Measurements from ENCODE around the gene SRP19. TPM values are rescaled to one million over a fixed set of nuclear protein-coding genes. Genes with fewer than 3 reads are reported as not detected.
A peak's percentile ranks its signal among the peaks of the same experiment; 100 is the strongest.
"Not testable (repeated sequence)": the region's sequence is repeated elsewhere in the genome, so short reads cannot be mapped to it uniquely, and the experiment has no call there.

SRP19 gene
- total RNA-seq, 2 experiments from 2014 or later, result 45.6 to 47.0 TPM

DNA sequence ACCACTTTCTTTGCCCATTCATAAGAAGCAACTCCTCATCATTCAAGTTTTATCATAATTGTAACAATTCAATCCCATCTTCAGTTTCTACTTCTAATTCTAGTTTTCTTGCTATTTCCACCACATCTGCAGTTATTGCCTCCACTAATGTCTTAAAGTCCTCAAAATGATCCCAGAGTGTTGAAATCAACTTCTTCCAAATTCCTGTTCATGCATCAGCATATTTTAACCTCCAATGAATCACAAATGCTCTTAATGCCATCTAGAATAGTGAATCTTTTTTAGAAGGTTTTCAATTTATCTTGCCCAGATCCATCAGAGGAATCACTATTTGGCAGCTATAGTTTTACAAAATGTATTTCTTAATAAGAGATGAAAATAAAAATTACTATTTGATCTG lies 3.2 kb upstream of the SRP19 start:
- intact Hi-C loops (cut with micrococcal nuclease), result no loop called here
- ATAC-seq (no peak), DNase-seq (no peak)
- peaks cover 14% of the 10 kb centered on the region for H3K36me3 Mint-ChIP-seq (ENCODE audit: low read depth)
- peaks cover 29% of the 10 kb centered on the region for H3K27me3 Mint-ChIP-seq
- peaks cover 12% of the 10 kb centered on the region for H3K4me1 Mint-ChIP-seq (ENCODE audit: low read depth)
- H3K4me3 Mint-ChIP-seq, result no peak overlapping the region
- ChIA-PET POLR2A (no interaction called here), CTCF (interaction anchor here (3.9 kb wide), 1 partner anchor 9 kb away, joined by 34 read pairs; no protein-coding TSS in a partner anchor)
- TF ChIP-seq CTCF (IDR thresholded peaks at IDR 0.05), result no peak
- peaks cover 4% of the 10 kb centered on the region for H3K9me3 Mint-ChIP-seq
- H3K27ac Mint-ChIP-seq, result no peak overlapping the region

GRCh38 chr5:112860571-112860928 lies 537 bp upstream of the SRP19 start:
- peak overlapping the region; percentile 96 for H3K4me3 Mint-ChIP-seq
- peaks cover 25% of the 10 kb centered on the region for H3K4me1 Mint-ChIP-seq (ENCODE audit: low read depth)
- H3K36me3 Mint-ChIP-seq (ENCODE audit: low read depth), result peaks cover 28% of the 10 kb centered on the region
- not testable (repeated sequence) for ATAC-seq, H3K9me3 Mint-ChIP-seq, DNase-seq
- H3K27ac Mint-ChIP-seq, result peak overlapping the region; percentile 98
- peaks cover 14% of the 10 kb centered on the region for H3K27me3 Mint-ChIP-seq
- ChIA-PET POLR2A (interaction anchor here (0.7 to 2.0 kb wide), 11 partner anchors 9 to 734 kb away, joined by 3 to 10 read pairs (median 4); partner anchors contain the start of genes DCP2 and REEP5), CTCF (interaction anchor here (0.7 to 3.9 kb wide), 9 partner anchors 10 to 136 kb away, joined by 3 to 34 read pairs (median 4); no protein-coding TSS in a partner anchor)
- intact Hi-C loops (cut with micrococcal nuclease), result loop anchor here (5.0 kb wide), 1 partner anchor 62 kb away; the partner anchor contains the start of gene REEP5

DNA sequence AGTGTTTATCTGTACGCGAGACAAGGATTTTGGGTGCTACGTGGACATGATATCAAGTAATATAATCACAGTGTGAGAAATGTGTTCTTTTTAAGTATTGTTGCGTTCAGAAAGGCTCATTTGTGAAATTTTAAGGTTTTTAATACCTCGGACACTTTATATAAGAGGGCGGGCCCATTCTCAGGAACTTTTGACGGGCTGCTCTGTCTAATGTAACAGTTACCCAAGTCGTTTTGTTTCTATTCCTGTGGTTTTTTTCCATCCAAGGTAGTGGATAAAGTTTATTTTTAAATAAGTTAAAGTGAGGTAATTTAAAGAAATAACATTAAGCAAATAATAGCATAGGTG lies 525 bp downstream of the SRP19 start:
- intact Hi-C loops (cut with micrococcal nuclease), result loop anchor here (5.0 kb wide), 1 partner anchor 61 kb away; the partner anchor contains the start of gene REEP5
- POLR2A ChIA-PET, result interaction anchor here (1.4 to 2.0 kb wide), 5 partner anchors 9 to 114 kb away, joined by 3 to 10 read pairs (median 8); partner anchors contain the start of genes DCP2 and REEP5
- no peak for DNase-seq

DNA sequence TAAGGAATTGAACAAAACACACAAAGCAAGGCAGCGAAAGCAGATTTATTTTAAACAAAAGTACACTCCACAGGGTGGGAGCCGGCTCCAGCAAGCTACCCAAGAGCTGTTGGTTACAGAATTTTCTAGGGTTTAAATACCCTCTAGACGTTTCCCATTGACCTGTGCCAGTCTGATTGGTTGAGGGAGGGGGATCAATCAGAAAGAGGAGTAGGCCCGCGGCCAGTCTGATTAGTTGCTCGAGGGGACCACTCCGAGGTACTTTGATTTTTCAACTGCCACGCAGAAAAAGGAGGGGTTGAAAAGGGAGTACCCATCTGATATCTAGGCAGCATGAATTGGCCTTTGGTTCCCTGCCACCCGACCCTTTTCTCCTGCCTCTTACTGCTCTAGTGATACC lies 998 bp downstream of the SRP19 start:
- ATAC-seq, result no peak
- Mint-ChIP-seq H3K27ac (peak overlapping the region; percentile 98), H3K36me3 (ENCODE audit: low read depth) (peaks cover 40% of the 10 kb centered on the region), H3K27me3 (peaks cover 5% of the 10 kb centered on the region), H3K4me3 (peak overlapping the region; percentile 96), H3K9me3 (no peaks in the 10 kb centered on the region), H3K4me1 (ENCODE audit: low read depth) (peaks cover 33% of the 10 kb centered on the region)
- intact Hi-C loops (cut with micrococcal nuclease), result loop anchor here (5.0 kb wide), 1 partner anchor 60 kb away; the partner anchor contains the start of gene REEP5
- DNase-seq, result no peak
- ChIA-PET POLR2A (interaction anchor here (1.8 to 2.0 kb wide), 2 partner anchors 14 to 60 kb away, joined by 9 to 10 read pairs; partner anchors contain the start of gene REEP5), CTCF (interaction anchor here (1.5 kb wide), 1 partner anchor 102 kb away, joined by 6 read pairs; no protein-coding TSS in a partner anchor)
- TF ChIP-seq CTCF (IDR thresholded peaks at IDR 0.05), result no peak

More for the DNA sequence above, 525 bp downstream of the SRP19 start:
- Mint-ChIP-seq H3K27ac (peak overlapping the region; percentile 98), H3K36me3 (ENCODE audit: low read depth) (peaks cover 35% of the 10 kb centered on the region), H3K27me3 (peaks cover 5% of the 10 kb centered on the region), H3K4me1 (ENCODE audit: low read depth) (peaks cover 28% of the 10 kb centered on the region), H3K4me3 (peak overlapping the region; percentile 96), H3K9me3 (no peaks in the 10 kb centered on the region)
- no peak for TF ChIP-seq CTCF (IDR thresholded peaks at IDR 0.05)
- CTCF ChIA-PET, result interaction anchor here (1.5 to 1.7 kb wide), 2 partner anchors 9 to 102 kb away, joined by 4 to 6 read pairs; no protein-coding TSS in a partner anchor
- ATAC-seq, result no peak

DNA sequence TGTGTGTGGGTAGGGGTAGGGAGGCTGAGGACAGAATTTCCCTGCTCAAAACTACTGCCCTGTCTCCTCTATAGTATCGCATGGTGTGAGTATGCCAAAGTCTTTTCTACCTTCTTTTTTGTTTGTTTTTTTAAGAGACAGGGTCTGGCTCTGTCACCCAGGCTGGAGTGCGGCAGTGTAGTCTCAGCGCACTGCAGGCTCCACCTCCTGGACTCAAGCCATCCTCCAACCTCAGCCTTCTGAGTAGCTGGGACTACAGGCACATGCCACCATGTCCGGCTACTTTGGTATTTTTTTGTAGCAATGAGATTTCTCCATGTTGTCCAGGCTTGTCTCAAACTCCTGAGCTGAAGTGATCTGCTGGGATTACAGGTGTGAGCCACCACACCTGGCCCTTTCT lies 2.5 kb downstream of the SRP19 start:
- TF ChIP-seq CTCF (IDR thresholded peaks at IDR 0.05), result no peak
- no peak for DNase-seq
- Mint-ChIP-seq H3K27ac (peak overlapping the region; percentile 98), H3K4me1 (ENCODE audit: low read depth) (peaks cover 40% of the 10 kb centered on the region), H3K27me3 (peaks cover 2% of the 10 kb centered on the region), H3K36me3 (ENCODE audit: low read depth) (peaks cover 49% of the 10 kb centered on the region), H3K9me3 (no peaks in the 10 kb centered on the region), H3K4me3 (peak overlapping the region; percentile 24)
- intact Hi-C loops (cut with micrococcal nuclease), result loop anchor here (5.0 kb wide), 1 partner anchor 59 kb away; the partner anchor contains the start of gene REEP5
- no peak for ATAC-seq
- ChIA-PET POLR2A (interaction anchor here (0.9 kb wide), 1 partner anchor 28 kb away, joined by 3 read pairs; no protein-coding TSS in a partner anchor), CTCF (interaction anchor here (1.0 to 2.1 kb wide), 2 partner anchors 11 to 15 kb away, joined by 3 to 6 read pairs; no protein-coding TSS in a partner anchor)

All from activated CD8-positive, alpha-beta T cell treated with anti-CD3 and anti-CD28 coated beads for 36 hours (primary cell).